Smooth muscle cell (in vitro differentiated cells): ENCODE results near the gene LHPP. TPM values are rescaled to one million over a fixed set of nuclear protein-coding genes. Genes with fewer than 3 reads are reported as not detected.
A peak's percentile ranks its signal among the peaks of the same experiment; 100 is the strongest.

ENCODE experiments used
- DNase-seq: peaks from one replicate; lab custom pipeline; 2025; ENCODE audit not compliant: unreplicated experiment; lab: John Stamatoyannopoulos, UW
- H2AFZ ChIP-seq: fragments of 200-600 bp; sonication (generic); 2 replicates; pipeline ENCODE4 v1.6.0; 2016; ENCODE audit warnings: antibody characterized with exemption, low read depth, mild to moderate bottlenecking
- H3F3A ChIP-seq: fragments of 200-600 bp; sonication (generic); 2 replicates; pipeline ENCODE4 v1.6.0; 2017; ENCODE audit warnings: antibody characterized with exemption, low read depth
- H3K27ac ChIP-seq: fragments of 200-600 bp; sonication (generic); 2 replicates; pipeline ENCODE4 v1.5.1; 2016; ENCODE audit warnings: low read depth, mild to moderate bottlenecking
- H3K27me3 ChIP-seq: fragments of 200-600 bp; sonication (generic); 2 replicates; pipeline ENCODE4 v1.6.1; 2016; ENCODE audit warnings: low read depth, mild to moderate bottlenecking
- H3K36me3 ChIP-seq: fragments of 200-600 bp; sonication (generic); 2 replicates; pipeline ENCODE4 v1.5.1; 2016; ENCODE audit warnings: low read depth
- H3K4me1 ChIP-seq: fragments of 200-600 bp; sonication (generic); 2 replicates; pipeline ENCODE4 v1.5.1; 2016; ENCODE audit warnings: low read depth
- H3K4me2 ChIP-seq: fragments of 200-600 bp; sonication (generic); 2 replicates; pipeline ENCODE4 v1.6.0; 2016; ENCODE audit warnings: mild to moderate bottlenecking
- H3K4me3 ChIP-seq: fragments of 200-600 bp; sonication (generic); 2 replicates; pipeline ENCODE4 v1.5.1; 2016; ENCODE audit warnings: mild to moderate bottlenecking
- H3K79me2 ChIP-seq: fragments of 200-600 bp; sonication (generic); 2 replicates; pipeline ENCODE4 v1.6.0; 2016; ENCODE audit warnings: low read depth, mild to moderate bottlenecking
- H3K9ac ChIP-seq: fragments of 200-600 bp; sonication (generic); 2 replicates; pipeline ENCODE4 v1.6.0; 2016; ENCODE audit warnings: low read depth
- H3K9me3 ChIP-seq: fragments of 200-600 bp; sonication (generic); replicated peaks from 2 replicates; pipeline ENCODE4 v1.5.1; 2016; ENCODE audit warnings: low read depth
- H4K20me1 ChIP-seq: fragments of 200-600 bp; sonication (generic); 2 replicates; pipeline ENCODE4 v1.6.0; 2016; ENCODE audit warnings: low read depth
- WGBS: methylation state at CpG from one replicate; pipeline ENCODE4 v1.1.7; 2016; ENCODE audit warnings: low lambda C conversion rate; 5-methylcytosine and 5-hydroxymethylcytosine counted together
- polyA plus RNA-seq: library from polyadenylated mRNA; unstranded; fragments of >200 nt; fragmentation: Nextera tagmentation; extraction: Ambion mirVana; gene quantifications from 2 replicates; pipeline ENCODE4 v1.2.1, GENCODE V29; 2016
- total RNA-seq: library from RNA; depleted of rRNA; stranded (reverse); fragments of >200 nt; gene quantifications from 2 replicates; pipeline ENCODE4 v1.2.3, GENCODE V29; 2014
- TF ChIP-seq, protein P1 (sequence below): fragments of 200-600 bp; sonication (generic); IDR thresholded peaks from 2 replicates; pipeline ENCODE4 v1.5.1; 2017; ENCODE audit warnings: borderline replicate concordance, mild to moderate bottlenecking, antibody characterized with exemption; ENCODE audit not compliant: insufficient read depth, poor library complexity, severe bottlenecking

The LHPP gene
- total and polyA plus RNA-seq, 2 experiments from 2014 or later = 7.6 to 14.0 TPM

DNA sequence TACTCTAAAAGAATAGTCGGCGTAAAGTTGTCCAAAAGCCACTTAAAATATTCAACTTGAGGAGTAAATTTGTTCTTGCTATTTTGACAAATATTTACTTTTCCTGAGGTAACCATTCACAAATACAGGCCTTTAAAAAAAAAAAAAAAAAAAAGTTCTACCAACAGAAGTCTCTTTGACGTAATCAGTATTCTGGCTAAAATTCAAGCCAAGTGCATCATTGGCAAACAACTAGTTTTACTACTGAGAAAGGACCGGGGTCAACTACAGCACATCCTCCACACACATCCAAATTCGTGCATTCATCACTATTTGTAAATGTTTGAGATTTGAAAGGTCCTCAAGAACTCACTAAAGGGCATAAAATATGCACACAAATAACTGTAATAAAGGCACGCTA is 44.9 kb upstream of the LHPP start:
- WGBS = 90% methylated on average over 6 of the region's 6 CpGs
- Histone ChIP-seq H3K27ac (no peak overlapping the region), H3K4me2 (peak overlapping the region; percentile 84), H3K27me3 (no peaks in the 10 kb centered on the region), H3K9ac (no peak overlapping the region), H2AFZ (no peak overlapping the region), H3K36me3 (no peaks in the 10 kb centered on the region), H3K9me3 (no peaks in the 10 kb centered on the region), H3K4me3 (peak overlapping the region; percentile 75), H3F3A (no peaks in the 10 kb centered on the region), H4K20me1 (peaks cover 63% of the 10 kb centered on the region), H3K79me2 (peaks cover 64% of the 10 kb centered on the region), H3K4me1 (peaks cover 4% of the 10 kb centered on the region)
- TF ChIP-seq, protein P1, sequence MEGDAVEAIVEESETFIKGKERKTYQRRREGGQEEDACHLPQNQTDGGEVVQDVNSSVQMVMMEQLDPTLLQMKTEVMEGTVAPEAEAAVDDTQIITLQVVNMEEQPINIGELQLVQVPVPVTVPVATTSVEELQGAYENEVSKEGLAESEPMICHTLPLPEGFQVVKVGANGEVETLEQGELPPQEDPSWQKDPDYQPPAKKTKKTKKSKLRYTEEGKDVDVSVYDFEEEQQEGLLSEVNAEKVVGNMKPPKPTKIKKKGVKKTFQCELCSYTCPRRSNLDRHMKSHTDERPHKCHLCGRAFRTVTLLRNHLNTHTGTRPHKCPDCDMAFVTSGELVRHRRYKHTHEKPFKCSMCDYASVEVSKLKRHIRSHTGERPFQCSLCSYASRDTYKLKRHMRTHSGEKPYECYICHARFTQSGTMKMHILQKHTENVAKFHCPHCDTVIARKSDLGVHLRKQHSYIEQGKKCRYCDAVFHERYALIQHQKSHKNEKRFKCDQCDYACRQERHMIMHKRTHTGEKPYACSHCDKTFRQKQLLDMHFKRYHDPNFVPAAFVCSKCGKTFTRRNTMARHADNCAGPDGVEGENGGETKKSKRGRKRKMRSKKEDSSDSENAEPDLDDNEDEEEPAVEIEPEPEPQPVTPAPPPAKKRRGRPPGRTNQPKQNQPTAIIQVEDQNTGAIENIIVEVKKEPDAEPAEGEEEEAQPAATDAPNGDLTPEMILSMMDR = no peak
- DNase-seq = no peak

DNA sequence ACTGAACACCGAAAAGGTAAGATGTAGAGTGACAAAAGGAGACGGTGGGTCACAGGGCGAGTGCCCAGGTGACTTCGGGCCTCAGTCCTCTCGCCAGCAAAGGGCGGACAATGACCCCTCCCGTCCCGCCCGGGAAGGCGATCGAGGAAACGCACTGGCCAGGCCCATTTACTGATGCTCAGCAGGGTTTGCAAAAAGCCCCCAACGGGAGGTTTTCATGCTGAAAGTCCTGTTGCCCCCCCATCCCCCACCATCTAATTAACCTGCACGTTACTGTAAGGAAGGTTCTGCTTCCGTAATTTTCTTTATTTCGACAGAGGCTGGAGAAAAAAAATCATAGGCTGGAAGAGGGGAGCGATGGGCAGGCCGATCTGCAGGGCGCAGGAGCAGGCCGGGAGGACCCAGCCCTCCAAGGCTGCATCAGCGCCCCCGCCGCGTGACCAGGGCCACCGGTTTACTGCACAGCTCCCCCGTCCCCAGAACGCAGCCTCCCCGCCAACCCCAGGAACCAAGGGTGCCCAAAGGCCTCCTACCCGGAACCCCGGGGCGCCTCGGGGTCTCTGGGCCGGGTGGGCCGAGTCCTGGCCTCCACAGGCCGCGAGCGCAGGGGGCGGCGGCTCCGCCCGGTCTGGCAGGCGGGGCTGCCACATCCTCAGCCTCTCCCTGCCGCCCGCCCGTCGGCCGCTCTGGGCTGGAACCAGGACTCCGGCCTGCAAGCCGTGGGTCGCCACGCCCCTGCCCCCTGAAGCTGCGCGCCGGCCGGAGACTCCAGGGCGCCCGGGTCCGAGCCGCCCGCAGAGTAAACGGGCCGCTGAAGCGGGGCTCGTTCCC is 43.5 kb upstream of the LHPP start:
- Histone ChIP-seq H3K4me3 (peak overlapping the region; percentile 75), H3K36me3 (no peaks in the 10 kb centered on the region), H3K4me1 (peaks cover 4% of the 10 kb centered on the region), H3F3A (no peaks in the 10 kb centered on the region), H2AFZ (no peak overlapping the region), H4K20me1 (peaks cover 50% of the 10 kb centered on the region), H3K9me3 (no peaks in the 10 kb centered on the region), H3K27ac (peak overlapping the region; percentile 60), H3K27me3 (no peaks in the 10 kb centered on the region), H3K79me2 (peaks cover 53% of the 10 kb centered on the region), H3K4me2 (peak overlapping the region; percentile 84), H3K9ac (peak overlapping the region; percentile 84)
- 2% methylated on average over 38 of the region's 64 CpGs for WGBS
- TF ChIP-seq, protein P1 = no peak
- DNase-seq = peak; percentile 65

DNA sequence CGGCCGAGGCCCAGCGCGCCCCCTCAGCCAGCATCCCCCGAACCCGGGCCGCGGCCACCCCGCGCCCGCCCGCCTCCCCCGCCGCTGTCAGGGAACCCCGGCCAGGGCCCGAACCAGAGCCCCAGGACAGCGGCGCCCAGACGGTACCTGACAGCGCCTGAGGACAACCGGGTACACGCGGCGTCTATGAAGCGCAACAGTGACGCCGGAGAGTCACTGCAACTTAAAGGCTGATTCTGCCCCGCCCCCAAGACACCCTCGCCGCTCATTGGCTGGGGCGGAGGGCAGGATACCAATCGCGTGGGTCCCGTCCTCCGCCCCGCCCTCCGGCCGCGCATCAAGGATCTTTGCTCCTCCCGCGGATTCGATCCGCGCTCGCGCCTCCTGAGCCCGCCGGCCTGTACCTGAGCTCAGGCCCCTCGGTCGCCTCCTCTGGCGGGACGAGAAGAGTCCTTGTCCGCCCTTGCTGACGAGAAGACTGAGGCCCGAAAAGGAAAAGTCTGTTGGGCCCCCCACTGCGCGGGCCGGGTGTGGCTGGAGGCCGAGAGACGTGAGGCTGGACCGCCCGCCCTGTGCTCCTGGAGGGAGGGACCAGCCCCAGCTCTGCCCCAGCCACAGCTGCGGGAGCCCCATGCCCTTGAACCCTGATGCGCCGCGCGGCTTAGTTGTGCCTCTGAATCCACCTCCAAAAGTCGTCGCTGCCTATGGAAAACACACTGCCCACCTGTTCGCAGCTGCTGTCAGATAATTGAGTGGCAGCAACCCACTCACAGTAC is 42.7 kb upstream of the LHPP start, which contains the start of gene OAT:
Gene OAT, minus strand, starts transcription at position 198 of the 776 bp plus-strand sequence. CDS start 6,752 bp downstream, outside the sequence.
- H2AFZ ChIP-seq = peak within 1 kb of the TSS; percentile 50
- TF ChIP-seq, protein P1 = peak; percentile 9
- 5% methylated on average over 53 of the region's 70 CpGs for WGBS

More for the DNA sequence above, 42.7 kb upstream of the LHPP start, which contains the start of gene OAT:
- H3K9me3 ChIP-seq = no peaks in the 10 kb centered on the region
- no peaks in the 10 kb centered on the region for H3F3A ChIP-seq
- H3K4me2 ChIP-seq = peak within 1 kb of the TSS; percentile 84
- H3K27me3 ChIP-seq = no peaks in the 10 kb centered on the region
- H4K20me1 ChIP-seq = peaks cover 42% of the 10 kb centered on the region
- peak within 1 kb of the TSS; percentile 75 for H3K4me3 ChIP-seq
- H3K36me3 ChIP-seq = no peaks in the 10 kb centered on the region
- peak; percentile 75 for DNase-seq
- peak within 1 kb of the TSS; percentile 60 for H3K27ac ChIP-seq
- peaks cover 4% of the 10 kb centered on the region for H3K4me1 ChIP-seq
- peak within 1 kb of the TSS; percentile 84 for H3K9ac ChIP-seq
- peaks cover 44% of the 10 kb centered on the region for H3K79me2 ChIP-seq
